Stimulated activated CD4-positive, alpha-beta T cell treated with anti-CD3 and anti-CD28 coated beads, Interleukin-2, amount 100 ng/mL, for 4 hours (primary cell): ENCODE measurements around the gene CLRN2.
"Not testable (repeated sequence)": the region's sequence is repeated elsewhere in the genome, so short reads cannot be mapped to it uniquely, and the experiment has no call there.

Source experiments
- DNase-seq: peaks from one replicate; pipeline ENCODE4 v3.0.0-alpha.2; 2020; ENCODE audit warnings: low read depth

The CLRN2 gene

DNA sequence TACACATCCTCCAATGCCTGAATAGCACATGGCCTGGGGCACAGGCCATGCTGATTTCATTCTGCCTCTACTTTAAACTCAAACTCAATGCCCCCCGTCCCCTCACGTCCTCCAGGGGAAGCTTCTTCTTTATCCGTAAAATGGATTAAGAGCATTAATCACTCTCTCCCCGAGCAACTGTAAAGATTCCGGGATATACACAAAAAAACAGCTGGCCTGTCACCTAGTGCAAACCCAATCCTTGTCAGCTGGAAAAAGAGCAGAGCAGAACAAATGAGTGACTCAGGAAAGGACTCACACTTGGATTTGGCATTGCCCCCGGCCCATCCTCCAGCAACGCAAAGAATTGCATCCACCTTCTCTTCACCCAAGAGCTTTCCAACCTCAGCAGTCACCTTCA is 10.9 kb upstream of the CLRN2 start:
- DNase-seq: no peak

DNA sequence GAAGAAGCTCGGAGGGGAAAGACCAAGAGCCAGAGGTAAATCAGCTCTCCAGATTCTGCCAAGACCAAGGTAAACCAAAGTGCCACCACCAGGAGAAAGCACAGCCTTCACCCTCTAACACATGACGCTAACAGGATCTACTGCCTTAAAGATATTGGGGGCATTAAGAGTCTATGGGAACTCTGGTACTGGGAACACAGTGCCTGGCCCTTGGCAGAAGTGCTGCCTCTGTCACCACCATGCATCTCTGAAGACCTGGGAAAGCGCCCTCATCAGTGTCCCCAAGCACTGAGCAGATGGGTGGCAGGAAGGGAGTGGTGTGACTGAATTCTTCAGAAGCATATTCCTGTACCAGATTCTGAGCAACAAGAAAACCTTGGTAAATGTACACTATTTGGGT is 4.4 kb upstream of the CLRN2 start:
- DNase-seq: no peak

GRCh38 chr4:17511051-17511450 is 3.9 kb upstream of the CLRN2 start:
- DNase-seq: no peak

- DNase-seq: peak; percentile 46
These were observed 3.4 kb upstream of the CLRN2 start for GRCh38 chr4:17511509-17511949.

DNA sequence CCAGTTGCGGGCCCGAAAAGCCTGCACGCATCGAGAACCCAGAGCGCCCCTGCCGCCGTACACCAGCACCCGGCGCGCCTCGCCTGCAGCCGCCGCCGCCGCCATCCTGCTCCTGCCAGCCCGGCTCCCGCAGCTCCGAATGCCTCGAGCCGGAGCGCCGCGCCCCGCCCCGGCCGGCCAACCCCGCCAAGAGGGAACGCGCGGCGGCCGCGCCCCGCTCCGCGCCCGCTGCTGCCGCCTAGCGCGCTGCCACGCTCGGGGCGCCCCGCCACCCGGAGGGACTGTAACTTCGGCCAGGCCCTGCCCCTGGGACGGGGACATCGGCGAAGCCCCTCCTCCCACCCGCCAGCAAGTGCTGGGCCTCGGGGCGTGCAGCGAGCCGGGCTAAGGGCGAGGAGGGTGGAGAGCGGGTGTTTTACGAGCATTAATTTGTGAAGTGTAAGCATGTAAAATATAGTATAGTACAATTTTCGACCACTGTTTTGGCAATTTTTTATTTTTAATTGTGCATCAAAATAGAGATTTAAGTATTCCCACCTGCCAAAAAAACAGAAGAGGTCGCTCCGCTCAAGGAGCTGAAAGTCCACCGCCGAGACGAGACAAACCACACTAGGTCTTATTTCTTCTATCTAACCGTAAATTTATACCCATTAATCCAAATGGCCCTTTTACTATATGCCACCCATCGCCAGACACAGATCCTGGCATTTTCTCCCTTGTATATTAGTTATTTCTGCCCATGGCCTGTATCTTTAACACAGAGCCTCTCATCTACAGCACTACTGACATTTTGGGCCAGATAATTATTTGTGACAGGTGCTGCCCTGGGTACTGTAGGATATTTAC is 2.8 kb upstream of the CLRN2 start, which contains the start of gene QDPR:
TSS of gene QDPR (minus strand) at position 141 of the 846 bp plus-strand sequence. CDS start at position 105, 36 bp downstream.
- DNase-seq: peak; percentile 59

DNA sequence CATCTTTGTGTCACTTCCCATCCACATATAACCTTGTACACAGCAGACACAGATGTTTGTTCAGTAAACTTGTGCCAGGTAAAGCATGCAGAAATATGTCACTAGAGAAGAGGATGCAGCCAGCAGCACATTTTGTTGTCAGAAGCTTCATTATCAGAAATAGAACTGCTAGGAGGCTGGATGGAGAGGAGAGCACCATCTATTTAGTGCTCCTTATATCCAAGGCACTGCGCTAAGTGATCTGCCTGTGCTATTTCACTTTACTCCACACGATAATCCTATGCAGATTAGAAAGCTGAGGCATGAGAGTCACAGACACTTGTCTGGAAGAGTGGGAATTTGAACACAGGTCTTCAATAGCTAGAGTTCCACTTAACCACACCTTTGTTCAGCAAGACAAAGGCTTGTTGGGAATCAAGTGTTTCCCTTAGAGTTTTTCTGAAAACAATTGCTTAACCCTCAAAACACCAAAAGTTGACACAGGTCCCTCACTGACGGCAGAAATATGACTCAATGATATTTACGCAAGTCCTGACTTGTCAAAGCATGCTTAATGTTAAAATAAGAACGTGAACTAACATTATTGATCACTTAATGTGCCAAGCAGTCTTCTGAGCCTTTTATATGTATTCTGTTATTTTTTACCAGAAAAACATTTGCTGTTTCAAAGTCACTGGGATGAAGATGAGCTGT is 1.8 kb upstream of the CLRN2 start:
- DNase-seq: no peak

- DNase-seq: no peak
These were observed 761 bp downstream of the CLRN2 start for GRCh38 chr4:17515445-17516407.

DNA sequence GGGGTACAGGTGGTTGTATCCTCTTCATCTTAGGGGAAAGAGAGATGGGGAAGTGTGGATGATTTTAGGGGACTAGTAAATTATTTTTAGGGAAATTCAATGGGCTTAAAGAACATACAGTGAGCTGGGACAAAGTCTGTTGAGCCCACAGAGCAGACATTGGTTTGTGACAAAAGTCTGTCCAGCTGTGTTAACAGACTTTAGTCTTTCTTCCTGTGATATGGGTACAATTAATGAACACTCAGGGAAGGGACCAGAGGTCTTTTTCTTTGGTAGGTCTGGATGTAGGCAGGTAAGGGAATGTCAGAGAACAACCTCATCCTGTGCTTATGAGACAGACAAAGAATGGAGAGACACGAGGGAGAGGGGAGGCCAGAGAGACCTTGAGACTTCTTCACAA is 2.0 kb downstream of the CLRN2 start:
- no peak for DNase-seq

DNA sequence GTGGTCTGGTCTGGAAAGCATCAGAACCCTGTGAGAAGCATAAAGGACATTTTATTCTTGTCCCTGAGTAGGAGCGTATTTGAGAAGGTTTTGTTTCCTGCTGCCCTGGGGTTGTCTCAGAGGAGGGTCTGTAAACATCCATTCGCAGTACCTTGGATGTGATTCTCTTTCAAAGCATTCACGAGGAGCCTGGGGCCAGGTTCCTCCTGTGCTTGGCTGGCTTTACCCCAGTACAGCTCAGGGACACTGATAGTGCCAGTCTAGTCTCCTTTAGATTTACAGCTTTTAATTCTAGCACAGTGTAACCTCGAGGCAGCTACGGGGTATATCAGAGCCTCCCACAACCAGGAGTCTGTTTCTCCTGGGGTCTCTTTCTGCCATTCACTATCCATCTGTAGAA is 2.7 kb downstream of the CLRN2 start:
- DNase-seq: no peak

- no peak for DNase-seq
These were observed 6.6 kb downstream of the CLRN2 start for GRCh38 chr4:17521595-17521994.

GRCh38 chr4:17523662-17524061 is 8.7 kb downstream of the CLRN2 start:
- no peak for DNase-seq

- DNase-seq: no peak
These were observed 11.9 kb downstream of the CLRN2 start for GRCh38 chr4:17526695-17527477.

DNA sequence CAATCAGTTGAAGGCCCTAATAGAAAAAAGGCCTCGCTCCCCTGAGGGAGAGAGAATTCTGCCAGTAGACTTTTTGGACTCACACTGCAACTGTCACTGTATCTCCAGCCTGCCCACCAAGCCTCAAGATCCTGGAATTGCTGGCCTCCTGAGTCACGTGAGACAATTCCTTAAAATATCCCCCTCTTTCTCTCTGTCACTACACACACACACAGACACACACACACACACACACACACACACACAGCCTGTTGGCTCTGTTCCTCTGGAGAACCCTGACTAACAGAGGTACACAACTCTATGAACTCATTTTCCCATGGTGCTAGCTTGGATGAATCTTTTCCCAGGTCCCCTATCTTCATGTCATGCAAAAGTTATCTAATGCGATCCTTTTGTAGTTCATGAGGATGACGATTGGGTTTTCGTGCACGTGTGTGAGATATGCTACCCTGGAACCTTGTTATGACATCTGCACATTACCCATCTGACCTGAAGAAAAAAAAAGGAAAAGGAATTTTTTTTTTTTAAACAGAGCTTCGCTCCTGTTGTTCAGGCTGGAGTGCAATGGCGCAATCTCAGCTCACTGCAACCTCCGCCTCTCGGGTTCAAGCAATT is 13.7 kb downstream of the CLRN2 start:
- DNase-seq: no peak

DNA sequence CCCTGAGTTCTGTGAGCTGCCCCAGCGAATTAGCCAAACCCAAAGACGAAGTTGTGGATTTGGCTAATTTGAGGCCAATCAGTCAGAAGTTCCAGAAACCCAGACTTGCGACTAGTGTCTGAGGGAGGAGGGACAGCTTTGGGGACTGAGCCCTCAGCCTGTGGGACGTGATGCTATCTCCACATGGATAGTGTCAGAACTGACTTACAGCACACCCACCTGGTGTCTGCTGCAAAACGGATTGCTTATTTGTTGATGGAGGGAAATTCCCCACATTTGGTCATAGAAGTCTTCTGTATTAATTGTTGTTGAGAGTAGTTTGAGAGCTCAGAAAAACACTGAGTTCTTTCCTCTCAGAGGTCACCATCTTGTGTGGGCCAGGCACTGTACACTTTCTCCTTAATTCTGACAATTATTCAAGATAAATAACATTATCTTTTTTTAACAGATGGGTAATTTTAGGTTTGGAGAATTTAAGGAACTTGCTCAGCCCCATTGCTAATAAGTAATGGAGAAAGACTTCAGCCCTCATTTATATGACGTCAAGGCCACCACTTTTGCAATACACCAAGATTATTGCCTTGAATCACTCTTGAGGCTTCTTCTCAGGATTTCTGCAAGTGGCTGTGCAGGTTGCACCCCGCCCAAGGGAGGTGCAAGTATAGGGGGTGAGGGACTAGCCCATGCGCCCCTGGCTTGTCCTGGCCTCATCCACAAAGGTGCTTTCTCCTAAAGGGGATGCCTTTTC is 16.7 kb downstream of the CLRN2 start:
- DNase-seq: no peak

GRCh38 chr4:17534705-17535104 is 19.7 kb downstream of the CLRN2 start:
- no peak for DNase-seq

DNA sequence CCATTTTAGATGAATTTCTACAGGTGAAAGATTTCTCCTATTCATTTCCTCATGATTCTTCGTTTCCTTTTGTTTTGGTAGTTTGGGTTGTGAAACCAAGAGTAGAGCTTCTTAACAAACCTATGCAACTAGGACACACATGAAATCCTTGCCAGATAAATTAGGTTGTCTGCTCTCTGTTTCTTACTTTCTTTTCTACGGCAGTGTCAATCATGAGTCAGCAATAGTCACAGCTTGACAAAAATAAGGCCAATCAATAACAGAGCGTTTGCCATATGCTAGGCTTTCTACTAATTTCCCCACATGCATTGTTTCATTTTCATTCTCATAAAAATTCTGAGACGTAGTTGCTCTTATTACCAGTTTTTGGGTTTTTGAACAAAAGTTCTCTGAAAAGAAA is 20.3 kb downstream of the CLRN2 start:
- DNase-seq: no peak

DNA sequence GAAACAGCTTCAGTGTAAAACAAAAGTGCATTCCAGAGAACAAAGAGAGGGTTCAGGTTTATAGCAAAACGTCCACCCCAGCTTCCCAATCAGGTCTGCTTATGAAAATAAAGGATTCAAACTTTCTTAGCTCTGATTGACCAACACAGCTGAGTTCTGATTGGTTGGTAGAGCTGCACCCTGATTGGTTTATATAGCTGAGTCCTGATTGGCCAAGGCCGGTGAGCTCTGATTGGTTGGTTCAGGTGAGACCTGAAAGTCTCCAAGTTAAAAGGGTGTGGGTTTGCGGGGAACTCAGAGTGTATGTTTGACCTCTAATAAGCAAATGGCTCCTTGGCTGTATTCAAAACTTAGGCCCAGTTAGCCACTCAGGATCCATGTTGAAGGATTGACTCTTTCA is 20.9 kb downstream of the CLRN2 start:
- DNase-seq: no peak

DNA sequence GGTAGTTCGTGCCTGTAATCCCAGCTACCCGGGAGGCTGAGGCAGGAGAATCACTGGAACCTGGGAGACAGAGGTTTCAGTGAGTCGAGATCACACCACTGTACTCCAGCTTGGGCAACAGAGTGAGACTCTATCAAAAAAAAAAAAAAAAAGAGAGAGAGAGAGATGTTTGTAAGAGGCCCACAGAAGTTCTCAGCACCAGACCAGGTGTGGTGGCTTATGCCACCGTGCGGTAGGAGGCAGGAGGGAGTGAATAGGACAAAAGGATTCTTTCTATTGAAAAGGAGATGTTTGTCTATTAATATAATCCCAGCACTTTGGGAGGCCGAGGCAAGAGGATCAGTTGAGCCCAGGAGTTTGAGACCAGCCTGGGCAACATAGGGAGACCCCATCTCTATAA is 22.1 kb downstream of the CLRN2 start:
- not testable (repeated sequence) for DNase-seq

DNA sequence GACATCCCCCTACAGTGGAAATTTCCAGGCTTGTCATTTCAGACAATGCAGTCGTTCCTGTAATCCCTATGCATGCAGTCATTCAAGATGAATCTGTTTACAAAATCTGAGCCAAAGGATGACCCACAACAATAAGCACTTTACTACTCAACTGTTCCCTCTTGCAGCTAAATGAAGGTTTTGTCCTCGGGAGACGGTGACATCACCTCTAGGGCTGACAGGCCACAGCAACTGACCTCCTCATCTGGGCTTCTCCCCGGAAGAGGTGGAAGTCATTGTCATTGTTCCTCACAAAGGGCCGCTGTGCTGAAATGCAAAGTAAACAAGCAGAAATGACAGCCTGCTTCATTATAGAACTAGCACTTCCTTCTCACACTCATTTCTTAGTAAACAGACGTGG is 29.2 kb downstream of the CLRN2 start:
- DNase-seq: no peak

- no peak for DNase-seq
These were observed 29.9 kb downstream of the CLRN2 start for GRCh38 chr4:17544831-17545234.
